AG09309 (cell line): ENCODE results near the gene JPH4.

Experiments used
- DNase-seq: peaks from one replicate; pipeline ENCODE4 v3.0.0-alpha.2; 2010; ENCODE audit warnings: low read depth
- H3K4me3 ChIP-seq: 2 replicates; pipeline ENCODE4 v1.5.1; 2011; ENCODE audit warnings: mild to moderate bottlenecking, low read depth, low read length, moderate library complexity; ENCODE audit not compliant: control insufficient read depth
- TF ChIP-seq, protein P1 (sequence below): IDR thresholded peaks from 2 replicates; pipeline ENCODE4 v1.5.1; 2011; ENCODE audit warnings: mild to moderate bottlenecking, low read depth, low read length, inconsistent platforms; ENCODE audit not compliant: insufficient read depth, control insufficient read depth; ENCODE audit errors: missing control alignments

The JPH4 gene

DNA sequence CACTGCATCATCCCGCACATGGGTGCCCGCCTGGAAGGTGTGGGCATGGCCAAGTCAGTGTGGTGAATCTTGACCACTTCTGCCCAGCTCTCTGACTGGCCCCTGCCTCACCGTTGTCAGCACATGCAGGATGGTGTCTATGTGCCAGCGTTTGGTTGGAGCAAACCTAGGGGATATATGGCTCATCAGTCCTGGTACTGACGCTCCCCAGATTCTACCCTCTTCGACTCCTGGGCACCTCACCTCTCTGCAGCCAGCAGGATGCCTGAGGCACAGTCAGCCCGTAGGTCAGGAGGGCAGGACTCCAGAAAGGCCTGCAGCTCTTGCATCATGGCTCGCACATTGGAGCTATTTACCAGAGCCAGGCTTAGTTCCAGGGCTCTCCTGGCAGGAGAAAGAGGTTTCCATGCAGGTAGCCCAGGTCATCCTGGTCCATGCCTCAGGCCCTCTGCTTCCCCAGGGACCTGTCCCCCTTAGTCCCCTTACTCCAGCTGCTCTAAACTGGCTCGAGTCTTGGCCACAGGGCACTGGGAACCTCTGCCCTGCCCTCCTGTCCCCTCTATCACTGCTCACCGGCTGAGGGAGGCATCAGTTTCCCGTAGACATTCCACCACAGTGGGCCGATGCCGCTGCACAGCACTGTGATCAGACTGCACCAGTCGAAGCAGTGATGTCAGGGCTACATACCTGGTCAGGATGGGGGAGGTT is 15.0 kb downstream of the JPH4 start:
- TF ChIP-seq, protein P1, sequence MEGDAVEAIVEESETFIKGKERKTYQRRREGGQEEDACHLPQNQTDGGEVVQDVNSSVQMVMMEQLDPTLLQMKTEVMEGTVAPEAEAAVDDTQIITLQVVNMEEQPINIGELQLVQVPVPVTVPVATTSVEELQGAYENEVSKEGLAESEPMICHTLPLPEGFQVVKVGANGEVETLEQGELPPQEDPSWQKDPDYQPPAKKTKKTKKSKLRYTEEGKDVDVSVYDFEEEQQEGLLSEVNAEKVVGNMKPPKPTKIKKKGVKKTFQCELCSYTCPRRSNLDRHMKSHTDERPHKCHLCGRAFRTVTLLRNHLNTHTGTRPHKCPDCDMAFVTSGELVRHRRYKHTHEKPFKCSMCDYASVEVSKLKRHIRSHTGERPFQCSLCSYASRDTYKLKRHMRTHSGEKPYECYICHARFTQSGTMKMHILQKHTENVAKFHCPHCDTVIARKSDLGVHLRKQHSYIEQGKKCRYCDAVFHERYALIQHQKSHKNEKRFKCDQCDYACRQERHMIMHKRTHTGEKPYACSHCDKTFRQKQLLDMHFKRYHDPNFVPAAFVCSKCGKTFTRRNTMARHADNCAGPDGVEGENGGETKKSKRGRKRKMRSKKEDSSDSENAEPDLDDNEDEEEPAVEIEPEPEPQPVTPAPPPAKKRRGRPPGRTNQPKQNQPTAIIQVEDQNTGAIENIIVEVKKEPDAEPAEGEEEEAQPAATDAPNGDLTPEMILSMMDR: no peak
- no peak overlapping the region for H3K4me3 ChIP-seq
- DNase-seq: no peak

DNA sequence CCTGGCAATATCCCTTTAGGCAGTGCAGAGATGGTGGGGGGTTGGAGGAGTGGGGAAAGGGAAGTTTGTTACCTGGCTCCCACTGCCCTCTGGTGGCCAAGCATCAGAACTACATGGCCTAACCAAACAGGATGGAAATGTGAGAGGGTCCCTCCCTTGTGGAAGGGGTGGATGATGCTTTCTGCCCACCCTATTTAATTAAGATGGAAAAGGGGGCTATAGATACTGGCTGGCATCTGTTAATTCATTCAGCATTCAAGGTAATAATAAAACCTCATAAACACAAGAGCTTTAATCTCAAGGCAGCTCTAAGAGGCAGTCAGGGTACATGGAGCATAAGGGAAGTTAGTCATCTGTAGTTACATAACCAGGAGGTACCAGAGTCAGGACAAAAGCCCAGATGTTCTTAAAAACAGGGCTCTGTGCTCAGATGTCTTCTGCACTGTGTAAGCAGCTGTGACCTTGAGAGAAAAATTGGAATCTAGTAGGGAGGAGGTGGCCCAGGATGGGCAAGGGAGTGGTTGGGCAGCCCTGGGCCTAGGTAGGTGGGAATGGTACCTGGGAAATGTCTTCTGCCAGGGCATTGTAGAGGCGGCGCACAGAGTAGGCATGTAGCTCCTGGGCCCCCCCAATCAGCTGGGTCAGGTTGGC is 15.6 kb downstream of the JPH4 start:
- no peak overlapping the region for H3K4me3 ChIP-seq
- no peak for DNase-seq

DNA sequence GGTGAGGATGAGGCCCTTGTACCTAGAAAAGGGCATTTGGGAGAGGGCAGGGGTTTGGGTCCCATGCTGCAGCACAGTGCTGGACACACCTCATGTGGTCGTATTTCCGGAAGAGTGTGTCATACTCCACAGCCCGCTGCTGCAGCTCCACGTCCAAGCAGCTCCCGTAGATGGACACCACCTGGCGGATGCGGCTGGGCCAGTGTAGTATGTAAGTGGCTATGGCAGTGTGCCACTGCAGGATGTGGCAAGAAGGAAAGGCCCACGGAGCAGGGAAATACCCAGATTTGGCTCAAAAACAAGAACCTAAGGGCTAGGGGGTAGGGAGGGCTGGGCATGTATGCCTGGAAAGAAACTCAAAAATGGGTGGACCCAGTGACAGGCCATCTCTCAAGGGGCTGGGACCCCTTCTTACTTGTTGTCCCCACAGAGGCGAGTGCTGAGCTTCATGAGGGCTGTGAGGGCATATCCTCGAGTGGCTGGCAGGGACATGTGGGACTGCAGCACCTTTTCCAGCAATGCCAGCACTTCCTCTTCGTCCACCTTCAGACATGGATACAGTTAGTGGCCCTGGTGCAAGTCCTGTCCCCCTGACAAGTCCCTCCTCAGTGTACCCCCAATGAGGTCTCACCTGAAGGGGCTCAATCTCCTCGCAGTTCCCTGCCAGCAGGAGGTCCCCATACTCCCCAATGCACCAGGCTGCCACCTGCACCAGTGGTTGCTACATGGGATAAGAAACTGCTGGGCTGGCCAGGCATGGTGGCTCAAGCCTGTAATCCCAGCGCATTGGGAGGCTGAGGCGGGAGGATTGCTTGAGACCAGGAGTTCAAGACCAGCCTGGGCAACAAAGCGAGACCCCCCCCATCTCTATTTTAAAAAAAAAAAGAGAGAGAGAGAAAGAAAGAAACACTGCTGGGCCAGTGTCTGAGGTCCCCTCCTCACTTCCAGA is 16.4 kb downstream of the JPH4 start:
- TF ChIP-seq, protein P1: no peak
- DNase-seq: no peak
- no peak overlapping the region for H3K4me3 ChIP-seq

More for the DNA sequence above, 15.6 kb downstream of the JPH4 start:
- TF ChIP-seq, protein P1: peak; percentile 93

DNA sequence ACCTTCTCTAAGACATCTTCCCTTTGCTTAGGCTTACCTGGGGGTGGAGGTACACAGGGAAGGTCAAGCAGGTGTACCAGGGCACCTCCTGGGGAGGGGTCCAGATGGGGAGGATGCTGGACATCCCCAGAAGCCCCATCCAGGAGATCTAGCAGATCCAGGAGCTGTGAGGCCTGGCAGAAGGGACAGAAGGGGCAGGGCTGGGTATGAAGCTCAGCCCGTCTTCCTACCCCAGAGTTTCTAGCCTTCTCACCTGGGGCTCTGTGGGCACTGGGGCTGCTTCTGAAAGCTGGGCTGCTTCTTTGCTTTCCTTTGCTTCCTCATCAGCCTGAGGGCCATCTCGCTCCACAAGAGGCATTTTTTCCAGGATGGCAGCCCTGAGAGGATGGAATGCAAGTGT is 17.3 kb downstream of the JPH4 start:
- TF ChIP-seq, protein P1: no peak
- no peak for DNase-seq
- no peak overlapping the region for H3K4me3 ChIP-seq

DNA sequence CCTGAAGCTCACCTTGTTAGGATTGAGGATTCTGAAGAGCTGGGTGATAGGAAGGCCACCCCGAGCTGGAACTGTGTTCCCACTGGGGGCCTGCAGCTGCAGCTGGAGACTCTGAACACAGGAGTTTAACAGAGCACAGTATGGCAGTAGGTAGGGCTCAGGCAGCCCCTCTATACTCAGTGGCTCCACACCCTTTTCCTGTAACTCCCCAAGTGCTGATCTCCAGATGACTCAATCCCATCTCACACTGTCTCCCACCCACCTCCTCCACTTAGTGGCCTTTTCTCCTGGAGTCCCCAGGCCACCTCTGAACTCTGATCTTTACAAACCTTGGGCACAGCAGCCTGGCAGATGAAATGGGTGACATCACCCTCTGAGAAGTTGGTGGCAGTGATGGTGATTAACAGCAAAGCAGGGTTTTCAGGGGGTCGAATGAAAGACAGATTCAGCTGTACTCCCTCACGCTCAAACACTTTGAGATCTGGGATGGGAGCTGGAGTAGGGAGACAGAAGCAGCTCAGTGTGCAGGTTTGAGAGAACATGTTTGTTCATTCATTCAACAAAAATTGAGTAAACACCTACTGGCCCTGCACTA is 18.6 kb downstream of the JPH4 start:
- H3K4me3 ChIP-seq: no peak overlapping the region
- DNase-seq: no peak
- TF ChIP-seq, protein P1: no peak
